CD4-positive, CD25-positive, alpha-beta regulatory T cell (primary cell): ENCODE data around the gene EPG5. TPM values are rescaled to one million over a fixed set of nuclear protein-coding genes. Genes with fewer than 3 reads are reported as not detected.
"Not testable (repeated sequence)": the region's sequence is repeated elsewhere in the genome, so short reads cannot be mapped to it uniquely, and the experiment has no call there.

Source experiments
- ATAC-seq, 2 donors: fragments of 150-1000 bp; cut with Tn5 transposase; one replicate each; pipeline ENCODE4 v1.10.0; 2021; ENCODE audit warnings: low read depth in 2 of 2, moderate number of reproducible peaks in 2 of 2, moderate library complexity in 1 of 2
- DNase-seq, 3 donors: peaks; one replicate each; pipeline versions ENCODE4 v3.0.0 to v3.0.0-alpha.2; 2012 to 2022; ENCODE audit warnings: mixed read lengths in 1 of 3
- H3K27ac ChIP-seq: one replicate; pipeline ENCODE4 v1.7.0; 2013; ENCODE audit warnings: mild to moderate bottlenecking, low read length; ENCODE audit not compliant: insufficient read depth, poor library complexity, severe bottlenecking
- H3K27me3 ChIP-seq: one replicate; pipeline ENCODE4 v1.7.0; 2013; ENCODE audit warnings: low read length; ENCODE audit not compliant: control insufficient read depth, insufficient read depth
- H3K36me3 ChIP-seq: one replicate; pipeline ENCODE4 v1.7.0; 2013; ENCODE audit warnings: mild to moderate bottlenecking, low read length, moderate library complexity; ENCODE audit not compliant: control insufficient read depth, insufficient read depth
- H3K4me1 ChIP-seq: 2 replicates; pipeline ENCODE4 v1.7.0; 2013; ENCODE audit warnings: mild to moderate bottlenecking, low read length; ENCODE audit not compliant: insufficient read depth, control insufficient read depth, poor library complexity, severe bottlenecking
- H3K4me3 ChIP-seq: one replicate; pipeline ENCODE4 v1.7.0; 2013; ENCODE audit warnings: low read depth, mild to moderate bottlenecking, low read length, moderate library complexity
- H3K9me3 ChIP-seq, 2 experiments: 1 replicate in 1 of 2; 2 replicates in 1 of 2; pipeline ENCODE4 v1.7.0; 2013; ENCODE audit warnings: low read length in 2 of 2, mild to moderate bottlenecking in 1 of 2, moderate library complexity in 1 of 2; ENCODE audit not compliant: control insufficient read depth in 2 of 2
- H3K27ac Mint-ChIP-seq, 3 donors: one replicate each; pipeline ENCODE4 v1.8.0; 2020 to 2022; ENCODE audit warnings: mild to moderate bottlenecking in 3 of 3, mixed read lengths in 3 of 3, moderate library complexity in 2 of 3
- H3K27me3 Mint-ChIP-seq: one replicate; pipeline ENCODE4 v1.8.0; 2022; ENCODE audit warnings: mild to moderate bottlenecking, mixed read lengths
- H3K36me3 Mint-ChIP-seq: one replicate; pipeline ENCODE4 v1.8.0; 2020; ENCODE audit warnings: mixed read lengths
- H3K4me1 Mint-ChIP-seq, 4 donors: one replicate each; pipeline ENCODE4 v1.8.0; 2020 to 2022; ENCODE audit warnings: mixed read lengths in 4 of 4, mild to moderate bottlenecking in 1 of 4
- H3K4me3 Mint-ChIP-seq, 4 donors: one replicate each; pipeline ENCODE4 v1.8.0; 2020 to 2022; ENCODE audit warnings: mild to moderate bottlenecking in 4 of 4, mixed read lengths in 4 of 4, moderate library complexity in 3 of 4
- H3K9me3 Mint-ChIP-seq, 7 donors: one replicate each; pipeline ENCODE4 v1.8.0; 2020 to 2022; ENCODE audit warnings: mixed read lengths in 7 of 7, mild to moderate bottlenecking in 3 of 7, moderate library complexity in 2 of 7
- polyA plus RNA-seq, 4 donors: library from polyadenylated mRNA; unstranded; fragments of 300-500 nt; fragmentation: Illumina TruSeq; gene quantifications; one replicate each; pipeline ENCODE4 v1.2.3, GENCODE V29; 2021
- total RNA-seq: library from RNA; stranded (reverse); gene quantifications from one replicate; pipeline ENCODE4 v1.2.3, GENCODE V29; 2022

EPG5 gene
- total and polyA plus RNA-seq, 5 donors from 2014 or later = 4.1 to 49.8 (median 5.8) TPM

- no peak overlapping the region for H3K27ac Mint-ChIP-seq
Observed at GRCh38 chr18:45976974-45977373, 9.8 kb upstream of the EPG5 start.

GRCh38 chr18:45976566-45976965 is 9.4 kb upstream of the EPG5 start:
- DNase-seq (no peak), ATAC-seq (no peak)
- no peaks in the 10 kb centered on the region for H3K9me3 ChIP-seq
- no peaks in the 10 kb centered on the region for H3K27me3 ChIP-seq
- no peak overlapping the region for H3K27ac Mint-ChIP-seq
- no peaks in the 10 kb centered on the region for H3K36me3 ChIP-seq
- no peaks in the 10 kb centered on the region for H3K36me3 Mint-ChIP-seq
- no peaks in the 10 kb centered on the region for H3K9me3 Mint-ChIP-seq
- peaks cover 6% of the 10 kb centered on the region for H3K4me1 ChIP-seq
- H3K4me1 Mint-ChIP-seq = peaks cover 5 to 15% (median 6%) of the 10 kb centered on the region in 4 donors
- H3K4me3 Mint-ChIP-seq = no peak overlapping the region
- H3K4me3 ChIP-seq = no peak overlapping the region
- no peaks in the 10 kb centered on the region for H3K27me3 Mint-ChIP-seq
- no peak overlapping the region for H3K27ac ChIP-seq

More at GRCh38 chr18:45976974-45977373, 9.8 kb upstream of the EPG5 start:
- Histone ChIP-seq H3K4me1 (peaks cover 6% of the 10 kb centered on the region), H3K4me3 (no peak overlapping the region), H3K27ac (no peak overlapping the region), H3K9me3 (no peaks in the 10 kb centered on the region), H3K36me3 (no peaks in the 10 kb centered on the region), H3K27me3 (no peaks in the 10 kb centered on the region)
- H3K27me3 Mint-ChIP-seq = no peaks in the 10 kb centered on the region
- H3K9me3 Mint-ChIP-seq = no peaks in the 10 kb centered on the region
- ATAC-seq = no peak
- no peak for DNase-seq
- H3K36me3 Mint-ChIP-seq = no peaks in the 10 kb centered on the region
- H3K4me1 Mint-ChIP-seq = peaks cover 5 to 15% (median 6%) of the 10 kb centered on the region in 4 donors
- no peak overlapping the region for H3K4me3 Mint-ChIP-seq

DNA sequence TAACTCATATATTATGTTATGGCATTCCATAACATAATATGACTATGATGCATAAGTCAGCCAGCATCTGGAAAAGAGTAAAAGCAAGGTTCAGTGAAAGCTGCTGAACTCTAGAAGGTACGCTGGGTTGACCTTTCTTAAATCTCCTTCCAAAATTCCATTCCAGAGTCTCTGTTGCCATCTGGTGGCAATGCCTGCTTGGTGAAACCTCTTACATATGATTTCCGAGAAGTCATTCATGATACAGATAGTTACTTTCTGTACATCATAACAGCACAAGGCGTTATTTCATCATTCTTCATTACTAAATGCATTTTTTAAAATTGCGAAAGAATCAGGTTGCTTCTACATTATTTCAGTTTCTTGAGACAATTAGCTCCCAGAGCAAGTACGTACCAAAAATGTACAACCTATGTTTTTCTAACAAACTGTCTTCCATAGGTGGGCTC is 7.0 kb upstream of the EPG5 start:
- H3K9me3 ChIP-seq = no peaks in the 10 kb centered on the region
- H3K27ac ChIP-seq = no peak overlapping the region
- no peaks in the 10 kb centered on the region for H3K36me3 ChIP-seq
- peaks cover 5 to 15% (median 6%) of the 10 kb centered on the region in 4 donors for H3K4me1 Mint-ChIP-seq
- no peaks in the 10 kb centered on the region for H3K27me3 ChIP-seq
- peak overlapping the region; percentile 47 for H3K4me3 ChIP-seq
- H3K27ac Mint-ChIP-seq = peak overlapping the region in 1 of 3 donors; percentile 32
- ATAC-seq (peak; percentile 76 to 86), DNase-seq (peak; percentile 50 to 85 (median 55))
- no peaks in the 10 kb centered on the region for H3K36me3 Mint-ChIP-seq
- H3K4me3 Mint-ChIP-seq = peak overlapping the region in 2 of 4 donors; percentile 4 to 9
- no peaks in the 10 kb centered on the region for H3K27me3 Mint-ChIP-seq
- peaks cover 6% of the 10 kb centered on the region for H3K4me1 ChIP-seq
- no peaks in the 10 kb centered on the region for H3K9me3 Mint-ChIP-seq

GRCh38 chr18:45964913-45965312 is 2.2 kb downstream of the EPG5 start:
- H3K9me3 Mint-ChIP-seq, H3K27me3 Mint-ChIP-seq, ATAC-seq, H3K27me3 ChIP-seq, H3K27ac ChIP-seq, H3K9me3 ChIP-seq, H3K4me3 ChIP-seq, DNase-seq: not testable (repeated sequence)
- Mint-ChIP-seq H3K4me1 (peaks cover 29 to 74% (median 60%) of the 10 kb centered on the region in 4 donors), H3K4me3 (peak overlapping the region; percentile 51 to 71 (median 64)), H3K36me3 (peaks cover 23% of the 10 kb centered on the region), H3K27ac (peak overlapping the region in 2 of 3 donors; percentile 59 to 69)
- H3K36me3 ChIP-seq = peaks cover 12% of the 10 kb centered on the region
- H3K4me1 ChIP-seq = peaks cover 47% of the 10 kb centered on the region

DNA sequence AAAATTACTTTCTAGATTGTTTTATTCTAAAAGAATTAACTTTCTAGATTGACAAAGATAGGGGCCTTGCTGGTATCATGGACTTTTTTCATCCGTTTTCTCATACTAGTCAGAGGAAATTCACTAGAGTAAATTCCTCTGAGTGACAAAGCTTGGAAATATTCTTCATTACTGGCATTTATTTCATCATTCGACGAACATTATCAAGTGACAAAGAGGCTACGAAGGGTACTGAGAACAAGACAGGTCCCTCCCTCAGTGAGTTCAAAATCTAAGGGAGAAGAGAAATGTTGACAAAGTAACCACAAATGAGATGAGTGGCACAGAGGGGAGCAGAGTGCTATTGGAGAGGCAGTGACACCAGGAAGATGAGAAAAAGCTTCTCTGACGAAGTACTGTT is 4.3 kb downstream of the EPG5 start:
- peaks cover 36 to 81% (median 63%) of the 10 kb centered on the region in 4 donors for H3K4me1 Mint-ChIP-seq
- ATAC-seq = no peak
- peak overlapping the region; percentile 82 for H3K27ac ChIP-seq

DNA sequence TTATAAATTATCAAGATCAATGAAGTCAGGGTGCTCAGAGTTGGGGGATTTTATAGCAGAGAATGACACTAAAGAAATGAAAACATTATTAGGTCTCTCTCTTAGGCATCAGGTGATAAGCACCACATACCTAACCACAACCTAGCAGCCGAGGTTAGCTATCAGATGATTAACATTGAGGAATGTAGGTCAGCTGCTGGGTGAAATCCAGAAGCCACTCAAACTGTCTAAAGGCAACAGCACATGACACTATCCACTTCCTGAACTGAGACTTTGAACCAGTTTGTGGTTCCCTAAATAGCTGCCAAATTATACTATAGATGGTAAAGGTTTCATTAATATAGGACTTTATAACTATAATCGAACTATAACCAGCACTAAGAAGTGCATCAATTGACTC is 4.7 kb downstream of the EPG5 start:
- peak overlapping the region; percentile 38 for H3K4me3 ChIP-seq
- ATAC-seq = peak; percentile 43 to 54
- H3K4me1 Mint-ChIP-seq = peaks cover 38 to 79% (median 62%) of the 10 kb centered on the region in 4 donors
- no peaks in the 10 kb centered on the region for H3K9me3 Mint-ChIP-seq
- peak overlapping the region; percentile 15 to 55 (median 43) for H3K4me3 Mint-ChIP-seq
- peaks cover 12% of the 10 kb centered on the region for H3K36me3 ChIP-seq
- H3K27me3 Mint-ChIP-seq = peaks cover 1% of the 10 kb centered on the region
- H3K27ac ChIP-seq = peak overlapping the region; percentile 82
- H3K9me3 ChIP-seq = no peaks in the 10 kb centered on the region
- H3K27ac Mint-ChIP-seq = peak overlapping the region in 2 of 3 donors; percentile 48 to 85
- H3K27me3 ChIP-seq = no peaks in the 10 kb centered on the region
- peaks cover 57% of the 10 kb centered on the region for H3K4me1 ChIP-seq
- peaks cover 23% of the 10 kb centered on the region for H3K36me3 Mint-ChIP-seq
- peak; percentile 44 to 58 (median 52) for DNase-seq

More for the DNA sequence above, 4.3 kb downstream of the EPG5 start:
- no peaks in the 10 kb centered on the region for H3K27me3 ChIP-seq
- Mint-ChIP-seq H3K27me3 (peaks cover 4% of the 10 kb centered on the region), H3K9me3 (no peaks in the 10 kb centered on the region), H3K4me3 (peak overlapping the region; percentile 15 to 55 (median 52)), H3K36me3 (peaks cover 23% of the 10 kb centered on the region), H3K27ac (peak overlapping the region; percentile 48 to 83 (median 79))
- peak in 1 of 3 donors; percentile 8 for DNase-seq
- peaks cover 59% of the 10 kb centered on the region for H3K4me1 ChIP-seq
- H3K9me3 ChIP-seq = no peaks in the 10 kb centered on the region
- H3K36me3 ChIP-seq = peaks cover 12% of the 10 kb centered on the region
- H3K4me3 ChIP-seq = peak overlapping the region; percentile 38

- Histone ChIP-seq H3K36me3 (peaks cover 18% of the 10 kb centered on the region), H3K4me1 (peaks cover 46% of the 10 kb centered on the region)
- not testable (repeated sequence) for H3K27me3 ChIP-seq, H3K4me3 Mint-ChIP-seq, H3K27ac Mint-ChIP-seq, H3K27ac ChIP-seq, ATAC-seq, DNase-seq, H3K27me3 Mint-ChIP-seq, H3K4me3 ChIP-seq, H3K9me3 ChIP-seq, H3K9me3 Mint-ChIP-seq
- Mint-ChIP-seq H3K4me1 (peaks cover 46 to 62% (median 51%) of the 10 kb centered on the region in 4 donors), H3K36me3 (peaks cover 35% of the 10 kb centered on the region)
Observed at GRCh38 chr18:45959484-45959883, 7.6 kb downstream of the EPG5 start.

- no peaks in the 10 kb centered on the region for H3K27me3 Mint-ChIP-seq
- H3K27ac Mint-ChIP-seq = peak overlapping the region in 1 of 3 donors; percentile 2
- Histone ChIP-seq H3K36me3 (peaks cover 26% of the 10 kb centered on the region), H3K27ac (no peak overlapping the region), H3K4me1 (peaks cover 41% of the 10 kb centered on the region), H3K27me3 (no peaks in the 10 kb centered on the region), H3K9me3 (no peaks in the 10 kb centered on the region), H3K4me3 (no peak overlapping the region)
- peaks cover 39% of the 10 kb centered on the region for H3K36me3 Mint-ChIP-seq
- H3K4me1 Mint-ChIP-seq = peaks cover 43 to 61% (median 50%) of the 10 kb centered on the region in 4 donors
- no peaks in the 10 kb centered on the region for H3K9me3 Mint-ChIP-seq
- DNase-seq = no peak
- H3K4me3 Mint-ChIP-seq = peak overlapping the region in 1 of 4 donors; percentile 51
- ATAC-seq = no peak
Observed at GRCh38 chr18:45958730-45959129, 8.4 kb downstream of the EPG5 start.
